Activated CD4-positive, alpha-beta T cell treated with anti-CD3 and anti-CD28 coated beads, Interleukin-2, amount 50 U/mL, for 4 hours (primary cell): ENCODE results near the gene SCML2.
"Not testable (repeated sequence)": the region's sequence is repeated elsewhere in the genome, so short reads cannot be mapped to it uniquely, and the experiment has no call there.

Experiments
- DNase-seq, 2 experiments: peaks; one replicate each; pipeline ENCODE4 v3.0.0-alpha.2; 2020

Gene SCML2

DNA sequence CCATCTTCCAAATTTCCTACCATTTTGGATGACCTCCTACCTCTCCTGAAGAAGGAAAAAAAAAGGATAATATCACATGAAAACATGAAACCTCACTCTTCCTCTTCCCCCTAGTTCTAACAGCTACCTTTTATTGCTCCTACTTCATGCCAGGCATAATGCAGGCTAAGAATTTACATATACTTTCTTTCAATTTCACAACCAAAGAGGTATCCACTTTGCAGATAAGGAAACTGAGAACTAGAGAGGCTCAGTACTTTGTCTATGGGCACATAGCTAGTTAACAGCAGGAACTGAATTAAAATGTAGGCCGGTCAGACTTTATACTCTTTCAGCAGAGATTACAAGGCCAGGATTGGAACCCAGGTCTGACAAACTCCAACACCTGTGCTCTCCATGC, 99.4 kb downstream of the SCML2 start:
- no peak for DNase-seq

DNA sequence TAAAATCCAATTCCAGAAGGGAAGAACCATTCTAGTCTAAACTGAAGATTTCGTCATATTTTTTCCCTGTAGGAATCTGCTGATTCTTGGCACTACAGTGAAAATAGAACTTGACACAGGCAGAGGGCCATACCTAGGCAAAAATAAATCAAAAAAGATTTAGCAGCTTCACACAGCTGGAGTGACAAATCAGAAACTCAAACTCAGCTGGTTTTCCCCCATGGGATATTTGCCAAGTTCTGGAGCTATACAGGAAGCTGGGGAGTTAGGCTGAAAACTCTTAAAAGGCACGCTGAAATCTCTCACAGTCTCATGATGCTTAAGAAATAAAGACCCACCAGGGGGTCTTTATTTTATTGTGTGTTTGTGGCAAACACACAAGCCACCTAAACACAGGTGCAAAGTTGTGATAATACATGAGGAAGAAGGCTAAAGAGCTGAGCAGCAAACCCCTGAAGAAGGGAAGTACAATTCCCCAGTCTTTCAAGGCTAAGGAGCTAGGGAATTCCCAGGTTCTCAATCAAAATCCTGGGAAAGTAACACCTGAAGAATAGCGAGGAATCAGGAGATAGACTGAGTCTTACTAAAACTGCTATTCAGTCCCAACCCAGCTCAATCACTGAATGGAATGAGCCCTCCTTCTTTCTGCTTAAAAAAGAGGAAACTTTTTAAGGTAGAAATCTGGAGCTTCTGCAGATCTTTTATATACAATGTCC, 101.7 kb downstream of the SCML2 start:
- no peak for DNase-seq

GRCh38 chrX:18229646-18230045, 124.8 kb downstream of the SCML2 start:
- not testable (repeated sequence) for DNase-seq

- DNase-seq, result no peak
These were observed 126.4 kb downstream of the SCML2 start for GRCh38 chrX:18228069-18228468.

- no peak for DNase-seq
These were observed 127.0 kb downstream of the SCML2 start for GRCh38 chrX:18227458-18227857.

GRCh38 chrX:18220786-18221185, 133.7 kb downstream of the SCML2 start, which contains the start of gene BEND2:
TSS of gene BEND2 (minus strand) at chrX:18220886. CDS start at chrX:18220750, 136 bp downstream.
- no peak for DNase-seq

- DNase-seq, result no peak
These were observed 144.0 kb downstream of the SCML2 start for GRCh38 chrX:18210470-18210869.

DNA sequence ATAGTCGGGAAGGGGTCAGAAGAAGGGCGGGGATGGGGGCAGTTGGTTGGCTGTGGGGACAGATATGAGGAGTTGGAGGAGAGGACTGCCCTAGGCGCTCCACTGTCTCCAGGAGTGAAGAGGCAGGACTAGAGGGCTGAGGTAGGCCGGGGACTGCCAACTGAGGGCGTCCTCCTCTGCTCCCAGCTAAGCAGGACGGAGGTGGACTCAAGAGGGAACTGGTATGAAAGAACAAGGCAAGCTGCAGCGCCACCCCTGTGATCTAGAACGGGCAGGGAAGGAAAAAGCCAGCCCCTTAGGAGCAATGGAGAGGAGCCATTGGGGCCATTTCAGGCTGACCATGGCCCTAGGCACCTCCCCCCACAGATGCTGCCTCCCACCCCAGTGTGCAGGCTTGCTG, 147.8 kb downstream of the SCML2 start:
- no peak for DNase-seq

DNA sequence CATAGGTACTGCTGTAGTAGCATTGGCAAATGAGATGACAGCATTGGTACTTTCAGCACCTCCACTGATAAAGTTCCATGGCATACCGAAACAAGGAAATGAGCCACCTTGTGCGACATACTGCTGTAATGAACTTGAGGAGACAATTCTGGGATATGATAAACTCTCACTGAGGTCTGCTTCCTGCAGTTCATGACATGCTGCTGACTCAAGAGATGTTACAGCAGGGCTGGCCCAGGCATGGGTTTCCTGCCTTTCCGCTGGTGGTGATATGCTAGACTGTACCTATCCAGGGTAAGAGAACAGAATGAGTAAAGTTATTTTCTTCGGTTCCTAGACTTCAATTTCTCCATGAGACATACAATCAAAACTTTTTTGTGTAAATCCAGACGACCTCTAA, 150.9 kb downstream of the SCML2 start:
- no peak for DNase-seq

- no peak for DNase-seq
These were observed 159.8 kb downstream of the SCML2 start for GRCh38 chrX:18194688-18195087.
